ENCODE measurements around the gene TECPR2.

GRCh38 chr14:102491366-102491765 is 128.6 kb downstream of the TECPR2 start:
- TF ChIP-seq, protein P1, sequence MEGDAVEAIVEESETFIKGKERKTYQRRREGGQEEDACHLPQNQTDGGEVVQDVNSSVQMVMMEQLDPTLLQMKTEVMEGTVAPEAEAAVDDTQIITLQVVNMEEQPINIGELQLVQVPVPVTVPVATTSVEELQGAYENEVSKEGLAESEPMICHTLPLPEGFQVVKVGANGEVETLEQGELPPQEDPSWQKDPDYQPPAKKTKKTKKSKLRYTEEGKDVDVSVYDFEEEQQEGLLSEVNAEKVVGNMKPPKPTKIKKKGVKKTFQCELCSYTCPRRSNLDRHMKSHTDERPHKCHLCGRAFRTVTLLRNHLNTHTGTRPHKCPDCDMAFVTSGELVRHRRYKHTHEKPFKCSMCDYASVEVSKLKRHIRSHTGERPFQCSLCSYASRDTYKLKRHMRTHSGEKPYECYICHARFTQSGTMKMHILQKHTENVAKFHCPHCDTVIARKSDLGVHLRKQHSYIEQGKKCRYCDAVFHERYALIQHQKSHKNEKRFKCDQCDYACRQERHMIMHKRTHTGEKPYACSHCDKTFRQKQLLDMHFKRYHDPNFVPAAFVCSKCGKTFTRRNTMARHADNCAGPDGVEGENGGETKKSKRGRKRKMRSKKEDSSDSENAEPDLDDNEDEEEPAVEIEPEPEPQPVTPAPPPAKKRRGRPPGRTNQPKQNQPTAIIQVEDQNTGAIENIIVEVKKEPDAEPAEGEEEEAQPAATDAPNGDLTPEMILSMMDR (IDR thresholded peaks at IDR 0.05) = no peak
- no peak for TF ChIP-seq POLR2A (IDR thresholded peaks at IDR 0.05)

Data from body of pancreas (tissue), 4 donors.